Nasal cavity respiratory epithelium epithelial cell of viscerocranial mucosa (primary cell): Measurements from ENCODE around the gene BUB1B. TPM values are rescaled to one million over a fixed set of nuclear protein-coding genes. Genes with fewer than 3 reads are reported as not detected.

Experiments
- total RNA-seq: library from RNA; depleted of rRNA; stranded (reverse); fragments of >200 nt; gene quantifications from 2 replicates; pipeline ENCODE4 v1.2.3, GENCODE V29; 2014

BUB1B gene, protein sequence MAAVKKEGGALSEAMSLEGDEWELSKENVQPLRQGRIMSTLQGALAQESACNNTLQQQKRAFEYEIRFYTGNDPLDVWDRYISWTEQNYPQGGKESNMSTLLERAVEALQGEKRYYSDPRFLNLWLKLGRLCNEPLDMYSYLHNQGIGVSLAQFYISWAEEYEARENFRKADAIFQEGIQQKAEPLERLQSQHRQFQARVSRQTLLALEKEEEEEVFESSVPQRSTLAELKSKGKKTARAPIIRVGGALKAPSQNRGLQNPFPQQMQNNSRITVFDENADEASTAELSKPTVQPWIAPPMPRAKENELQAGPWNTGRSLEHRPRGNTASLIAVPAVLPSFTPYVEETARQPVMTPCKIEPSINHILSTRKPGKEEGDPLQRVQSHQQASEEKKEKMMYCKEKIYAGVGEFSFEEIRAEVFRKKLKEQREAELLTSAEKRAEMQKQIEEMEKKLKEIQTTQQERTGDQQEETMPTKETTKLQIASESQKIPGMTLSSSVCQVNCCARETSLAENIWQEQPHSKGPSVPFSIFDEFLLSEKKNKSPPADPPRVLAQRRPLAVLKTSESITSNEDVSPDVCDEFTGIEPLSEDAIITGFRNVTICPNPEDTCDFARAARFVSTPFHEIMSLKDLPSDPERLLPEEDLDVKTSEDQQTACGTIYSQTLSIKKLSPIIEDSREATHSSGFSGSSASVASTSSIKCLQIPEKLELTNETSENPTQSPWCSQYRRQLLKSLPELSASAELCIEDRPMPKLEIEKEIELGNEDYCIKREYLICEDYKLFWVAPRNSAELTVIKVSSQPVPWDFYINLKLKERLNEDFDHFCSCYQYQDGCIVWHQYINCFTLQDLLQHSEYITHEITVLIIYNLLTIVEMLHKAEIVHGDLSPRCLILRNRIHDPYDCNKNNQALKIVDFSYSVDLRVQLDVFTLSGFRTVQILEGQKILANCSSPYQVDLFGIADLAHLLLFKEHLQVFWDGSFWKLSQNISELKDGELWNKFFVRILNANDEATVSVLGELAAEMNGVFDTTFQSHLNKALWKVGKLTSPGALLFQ
- total RNA-seq = 0.64 and 0.68 TPM in 2 replicates

GRCh38 chr15:40160689-40161688 is at the start of gene BUB1B:
TSS of gene BUB1B (plus strand) at chr15:40161069. CDS start at chr15:40161221, 152 bp downstream.

GRCh38 chr15:40238532-40239403 is 77.9 kb downstream of the BUB1B start, which contains the start of gene PAK6:
TSS of gene PAK6 (plus strand) at chr15:40239063. CDS start at chr15:40264786, 25,723 bp downstream.

Other genes with a start within 250 kb of the BUB1B start
- 7.7 and 8.2 TPM in 2 replicates for gene GPR176, start 240.8 kb upstream of the BUB1B start, total RNA-seq
- 35.5 and 68.1 TPM in 2 replicates for gene EIF2AK4, start 227.0 kb upstream of the BUB1B start, total RNA-seq
- gene SRP14, start 121.9 kb upstream of the BUB1B start, total RNA-seq = 111 and 186 TPM in 2 replicates
- 0.34 and 1.00 TPM in 2 replicates for gene BMF, start 52.2 kb upstream of the BUB1B start, total RNA-seq
- gene PAK6, start 78.0 kb downstream of the BUB1B start, total RNA-seq = 10.6 and 20.3 TPM in 2 replicates
- gene ANKRD63, start 122.0 kb downstream of the BUB1B start, total RNA-seq = not detected in 2 replicates
- 0.14 TPM in 1 of 2 replicates, not detected in the other for gene PLCB2, start 146.9 kb downstream of the BUB1B start, total RNA-seq
- 11.6 and 12.7 TPM in 2 replicates for gene INAFM2, start 162.6 kb downstream of the BUB1B start, total RNA-seq
- 9.9 and 29.4 TPM in 2 replicates for gene CCDC9B, start 179.9 kb downstream of the BUB1B start, total RNA-seq
- not detected in 2 replicates for gene PHGR1, start 190.0 kb downstream of the BUB1B start, total RNA-seq
- gene DISP2, start 197.2 kb downstream of the BUB1B start, total RNA-seq = under 0.01 and 0.21 TPM in 2 replicates
- gene KNSTRN, start 221.7 kb downstream of the BUB1B start, total RNA-seq = 30.6 and 35.9 TPM in 2 replicates
- gene IVD, start 244.7 kb downstream of the BUB1B start, total RNA-seq = 21.5 and 21.9 TPM in 2 replicates